H1 (cell line): ENCODE data around the gene PLCB1. TPM values are rescaled to one million over a fixed set of nuclear protein-coding genes. Genes with fewer than 3 reads are reported as not detected.

Source experiments
- CTCF ChIA-PET: fragments of 300-600 bp; sonication (Branson Sonifier 250); formaldehyde crosslinking; loops from one replicate; lab custom pipeline; 2021; ENCODE audit not compliant: partially characterized antibody; lab: Charles Lee
- POLR2A ChIA-PET: fragments of 300-600 bp; sonication (Branson Sonifier 250); formaldehyde crosslinking; loops from one replicate; lab custom pipeline; 2021; ENCODE audit warnings: inconsistent platforms; ENCODE audit not compliant: partially characterized antibody; lab: Charles Lee
- DNase-seq, 2 experiments: peaks; one replicate each; pipeline versions ENCODE4 v3.0.0 to v3.0.0-alpha.2; 2010 to 2022; ENCODE audit warnings: low spot score in 2 of 2, low read depth in 1 of 2, mixed read lengths in 1 of 2
- FAIRE-seq: peaks from 2 replicates; lab custom pipeline; 2011; peaks lifted over from hg19 to GRCh38; lab: Jason Lieb, UNC
- H2AFZ ChIP-seq: 2 replicates; pipeline ENCODE4 v1.8.1; 2012; ENCODE audit warnings: low read length, inconsistent platforms
- H2AK5ac ChIP-seq: 2 replicates; pipeline ENCODE4 v1.6.1; 2013; ENCODE audit warnings: low read depth, low read length
- H2BK120ac ChIP-seq: replicated peaks from 2 replicates; pipeline ENCODE3; 2013; ENCODE audit warnings: low read depth, low read length, inconsistent platforms
- H2BK12ac ChIP-seq: 2 replicates; pipeline ENCODE4 v1.6.1; 2013; ENCODE audit warnings: low read depth, low read length
- H2BK15ac ChIP-seq: 2 replicates; pipeline ENCODE4 v1.6.1; 2013; ENCODE audit warnings: low read length
- H2BK20ac ChIP-seq: 2 replicates; pipeline ENCODE4 v1.6.1; 2013; ENCODE audit warnings: low read length
- H2BK5ac ChIP-seq: 2 replicates; pipeline ENCODE4 v1.6.1; 2013; ENCODE audit warnings: low read depth, low read length
- H3K14ac ChIP-seq: 2 replicates; pipeline ENCODE4 v1.6.1; 2013; ENCODE audit warnings: inconsistent platforms; ENCODE audit not compliant: insufficient read length
- H3K18ac ChIP-seq: 2 replicates; pipeline ENCODE4 v1.6.1; 2013; ENCODE audit warnings: low read length; ENCODE audit errors: extremely low read depth
- H3K23ac ChIP-seq: 2 replicates; pipeline ENCODE4 v1.6.1; 2013; ENCODE audit warnings: inconsistent platforms; ENCODE audit not compliant: insufficient read length
- H3K23me2 ChIP-seq: 2 replicates; pipeline ENCODE4 v1.6.1; 2013; ENCODE audit warnings: low read depth, low read length
- H3K27ac ChIP-seq: 2 replicates; pipeline ENCODE4 v1.6.1; 2011; ENCODE audit warnings: low read depth, low read length, inconsistent platforms
- H3K27me3 ChIP-seq, 4 experiments: replicated peaks in 1 of 4; 1 replicate in 1 of 4; 2 replicates in 3 of 4; pipeline versions ENCODE4 v1.6.1 to v1.8.1; 2011 to 2013; ENCODE audit warnings: low read length in 3 of 4, mild to moderate bottlenecking in 3 of 4, inconsistent platforms in 2 of 4, mixed read lengths in 2 of 4, moderate library complexity in 1 of 4; ENCODE audit not compliant: control insufficient read depth in 3 of 4, insufficient read depth in 3 of 4; ENCODE audit errors: extremely low read depth in 1 of 4
- H3K36me3 ChIP-seq, 4 experiments: 2 replicates each; pipeline versions ENCODE4 v1.6.1 to v1.8.1; 2011 to 2013; ENCODE audit warnings: mild to moderate bottlenecking in 4 of 4, low read length in 3 of 4, moderate library complexity in 2 of 4, control low read depth in 1 of 4, inconsistent platforms in 1 of 4; ENCODE audit not compliant: insufficient read depth in 4 of 4, control insufficient read depth in 2 of 4
- H3K4ac ChIP-seq: replicated peaks from 2 replicates; pipeline ENCODE3; 2013; ENCODE audit warnings: low read length, low read depth, mixed read lengths, inconsistent platforms; ENCODE audit not compliant: insufficient read length
- H3K4me1 ChIP-seq, 4 experiments: replicated peaks in 1 of 4; 1 replicate in 1 of 4; 2 replicates in 3 of 4; pipeline versions ENCODE4 v1.6.1 to v1.8.1; 2011 to 2013; ENCODE audit warnings: low read length in 3 of 4, inconsistent platforms in 2 of 4, mixed read lengths in 1 of 4; ENCODE audit not compliant: insufficient read depth in 4 of 4, control insufficient read depth in 3 of 4
- H3K4me2 ChIP-seq, 2 experiments: 2 replicates each; pipeline versions ENCODE4 v1.6.1 to v1.8.1; 2011 to 2013; ENCODE audit warnings: low read depth in 2 of 2, low read length in 2 of 2, control low read depth in 1 of 2, inconsistent platforms in 1 of 2, mild to moderate bottlenecking in 1 of 2; ENCODE audit not compliant: insufficient read depth in 1 of 2
- H3K4me3 ChIP-seq, 4 experiments: fragments of 200-600, 300-600 bp in 1 of 4; sonication (generic), shearing (Covaris generic), sonication (Bioruptor Twin) in 1 of 4; 2 replicates each; pipeline versions ENCODE4 v1.5.1 to v1.8.1; 2011 to 2016; ENCODE audit warnings: low read length in 4 of 4, low read depth in 3 of 4, control low read depth in 2 of 4, inconsistent platforms in 2 of 4, mild to moderate bottlenecking in 2 of 4, mixed read lengths in 1 of 4, moderate library complexity in 1 of 4; ENCODE audit not compliant: insufficient read depth in 2 of 4; ENCODE audit errors: extremely low read depth in 1 of 4
- H3K56ac ChIP-seq: replicated peaks from 2 replicates; pipeline ENCODE3; 2013; ENCODE audit warnings: low read depth, mild to moderate bottlenecking, mixed read lengths, low read length, inconsistent platforms; ENCODE audit not compliant: insufficient read length
- H3K79me1 ChIP-seq: 2 replicates; pipeline ENCODE4 v1.6.1; 2013; ENCODE audit warnings: low read depth, low read length, control low read depth
- H3K79me2 ChIP-seq, 2 experiments: 2 replicates each; pipeline versions ENCODE4 v1.6.1 to v1.8.1; 2012 to 2013; ENCODE audit warnings: low read length in 2 of 2, mild to moderate bottlenecking in 2 of 2, inconsistent platforms in 1 of 2; ENCODE audit not compliant: insufficient read depth in 2 of 2, control insufficient read depth in 1 of 2
- H3K9ac ChIP-seq, 4 experiments: replicated peaks in 1 of 4; 1 replicate in 1 of 4; 2 replicates in 3 of 4; pipeline versions ENCODE4 v1.6.1 to v1.8.1; 2011 to 2013; ENCODE audit warnings: low read depth in 3 of 4, low read length in 3 of 4, control low read depth in 2 of 4, mild to moderate bottlenecking in 2 of 4, moderate library complexity in 2 of 4, inconsistent platforms in 1 of 4; ENCODE audit errors: extremely low read depth in 1 of 4
- H3K9me3 ChIP-seq, 2 experiments: 2 replicates each; pipeline versions ENCODE4 v1.6.1 to v1.8.1; 2012 to 2013; ENCODE audit warnings: mild to moderate bottlenecking in 2 of 2, moderate library complexity in 2 of 2, control low read depth in 1 of 2, inconsistent platforms in 1 of 2, low read depth in 1 of 2, low read length in 1 of 2, mixed read lengths in 1 of 2; ENCODE audit not compliant: insufficient read depth in 2 of 2
- H4K20me1 ChIP-seq, 2 experiments: replicated peaks in 1 of 2; 2 replicates each; pipeline versions ENCODE3 to v1.8.1; 2011 to 2013; ENCODE audit warnings: inconsistent platforms in 2 of 2, low read length in 2 of 2, mild to moderate bottlenecking in 1 of 2; ENCODE audit not compliant: insufficient read depth in 2 of 2, control insufficient read depth in 1 of 2
- H4K5ac ChIP-seq: 2 replicates; pipeline ENCODE4 v1.6.1; 2013; ENCODE audit warnings: low read length, low read depth, mixed read lengths, inconsistent platforms; ENCODE audit not compliant: insufficient read length
- H4K8ac ChIP-seq: 2 replicates; pipeline ENCODE4 v1.8.0; 2013; ENCODE audit warnings: mild to moderate bottlenecking, moderate library complexity, low read length, inconsistent platforms; ENCODE audit not compliant: insufficient read depth; ENCODE audit errors: extremely low read depth
- H4K91ac ChIP-seq: replicated peaks from 2 replicates; pipeline ENCODE3; 2013; ENCODE audit warnings: low read length, mixed read lengths, inconsistent platforms; ENCODE audit not compliant: insufficient read length
- ASH2L ChIP-seq: fragments of 200-600, 300-600 bp; sonication (generic); IDR thresholded peaks from one replicate; pipeline ENCODE4 v1.7.1; 2017; ENCODE audit warnings: low read length
- BRCA1 ChIP-seq: IDR thresholded peaks from 2 replicates; pipeline ENCODE4 v1.6.1; 2012; ENCODE audit warnings: low read depth, low read length, improper control_type of control experiment
- CBX5 ChIP-seq: fragments of 300-800, 300-1000 bp; sonication (generic); IDR thresholded peaks from 2 replicates; pipeline ENCODE4 v1.7.1; 2016; ENCODE audit warnings: antibody characterized with exemption, low read length, low read depth
- GABPA ChIP-seq: IDR thresholded peaks from 2 replicates; pipeline ENCODE4 v1.6.1; 2011; ENCODE audit warnings: mild to moderate bottlenecking, low read length, moderate library complexity, borderline replicate concordance; ENCODE audit not compliant: insufficient read depth
- HDAC2 ChIP-seq, 2 experiments: fragments of 300-600 bp in 1 of 2; sonication (generic) in 1 of 2; IDR thresholded peaks; 2 replicates each; pipeline ENCODE4 v1.6.1; 2011 to 2012; ENCODE audit warnings: low read depth in 2 of 2, low read length in 2 of 2, mild to moderate bottlenecking in 2 of 2, moderate library complexity in 2 of 2, borderline replicate concordance in 1 of 2, inconsistent platforms in 1 of 2
- KDM4A ChIP-seq: IDR thresholded peaks from one replicate; pipeline ENCODE4 v1.7.1; 2012; ENCODE audit warnings: low read depth, mild to moderate bottlenecking, moderate library complexity, low read length, inconsistent platforms; ENCODE audit not compliant: severe bottlenecking
- KDM5A ChIP-seq: fragments of 200-600 bp; IDR thresholded peaks from 2 replicates; pipeline ENCODE4 v1.7.1; 2012; ENCODE audit warnings: mild to moderate bottlenecking, low read length, inconsistent platforms, mixed read lengths
- POU5F1 ChIP-seq: IDR thresholded peaks from 2 replicates; pipeline ENCODE4 v1.6.1; 2011; ENCODE audit warnings: low read depth, mild to moderate bottlenecking, low read length, moderate library complexity
- SAP30 ChIP-seq: fragments of 300-600 bp; sonication (generic); IDR thresholded peaks from 2 replicates; pipeline ENCODE4 v1.7.1; 2012; ENCODE audit warnings: low read length, moderate library complexity, mild to moderate bottlenecking, inconsistent platforms; ENCODE audit not compliant: insufficient read depth, insufficient replicate concordance
- SIRT6 ChIP-seq: IDR thresholded peaks from one replicate; pipeline ENCODE4 v1.7.1; 2012; ENCODE audit warnings: low read length, inconsistent platforms
- SIX5 ChIP-seq: IDR thresholded peaks from 2 replicates; pipeline ENCODE4 v1.6.1; 2011; ENCODE audit warnings: mild to moderate bottlenecking, low read depth, low read length
- SP4 ChIP-seq: IDR thresholded peaks from 2 replicates; pipeline ENCODE4 v1.6.1; 2012; ENCODE audit warnings: low read length, inconsistent platforms
- SUZ12 ChIP-seq: fragments of 200-600 bp; sonication (generic); IDR thresholded peaks from 2 replicates; pipeline ENCODE4 v1.6.1; 2012; ENCODE audit warnings: mild to moderate bottlenecking, inconsistent platforms, low read length, moderate library complexity, mixed read lengths
- TBP ChIP-seq: IDR thresholded peaks from 2 replicates; pipeline ENCODE4 v1.6.1; 2011; ENCODE audit warnings: low read depth, low read length, improper control_type of control experiment
- WGBS, 2 experiments: shearing (Covaris generic) in 1 of 2; methylation state at CpG; one replicate each; pipeline versions ENCODE4 v1.1.6 to v1.1.7; 2013 to 2015; ENCODE audit warnings: low lambda C conversion rate in 2 of 2, mixed read lengths in 2 of 2, inconsistent platforms in 1 of 2, low coverage in 1 of 2, missing lambda C conversion rate in 1 of 2; ENCODE audit not compliant: insufficient replicate concordance in 2 of 2, insufficient coverage in 1 of 2, insufficient read length in 1 of 2; ENCODE audit errors: extremely low coverage in 1 of 2, missing lambda C conversion rate in 1 of 2; 5-methylcytosine and 5-hydroxymethylcytosine counted together
- polyA plus RNA-seq, 7 experiments: library from polyadenylated mRNA; depleted of rRNA in 3 of 7; stranded (reverse) in 5 of 7; unstranded in 2 of 7; fragments of >200 nt in 5 of 7; fragments of 200-250 nt in 2 of 7; gene quantifications; 1 replicate in 5 of 7; 2 replicates in 1 of 7; 4 replicates in 1 of 7; pipeline versions ENCODE4 v1.2.1 to v1.2.3, GENCODE V29; 2011 to 2013; ENCODE audit warnings: missing spikeins in 2 of 7, mixed read lengths in 2 of 7
- total RNA-seq: library from RNA; stranded (reverse); fragmentation: NEBNext Ultra II Directional; extraction: Animal tissue kit (Norgen Biotek cat#: 25700); gene quantifications from 2 replicates; pipeline ENCODE4 v1.2.1, GENCODE V29; 2021

Gene PLCB1
- total and polyA plus RNA-seq, 2 of the 8 experiments (the other 6 are each of a cell fraction or from before 2014, with no cell fraction given): 2.6 to 9.1 TPM

DNA sequence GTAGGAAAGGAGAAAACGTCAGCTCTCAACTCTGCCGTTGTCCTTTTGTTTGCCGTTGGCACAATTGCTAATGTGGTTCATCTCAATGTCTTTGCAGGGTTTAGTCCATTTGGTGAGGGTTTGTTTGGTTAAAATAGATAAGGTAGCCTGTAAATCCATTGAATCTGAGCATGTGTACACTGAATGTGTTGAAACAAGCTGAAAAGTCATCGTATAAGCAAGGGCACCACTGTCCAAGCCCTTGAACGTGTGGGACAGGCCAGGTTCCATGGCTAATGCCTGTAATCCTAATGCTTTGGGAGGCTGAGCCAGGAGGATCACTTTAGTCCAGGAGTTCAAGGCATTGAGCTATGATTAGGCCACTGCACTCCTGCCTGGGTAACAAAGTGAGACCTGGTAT, 712.1 kb downstream of the PLCB1 start:
- TF ChIP-seq TBP (no peak), HDAC2 (IDR thresholded peaks at IDR 0.05; ENCODE audit: borderline replicate concordance in 1 of 2, low read depth in 2 of 2, low read length in 2 of 2) (no peak), SP4 (no peak), SIX5 (no peak), SAP30 (no peak), SIRT6 (no peak), BRCA1 (no peak), KDM5A (no peak), CBX5 (no peak), SUZ12 (no peak), ASH2L (no peak), KDM4A (no peak), POU5F1 (no peak), GABPA (no peak)
- Histone ChIP-seq H4K8ac (no peak overlapping the region), H3K18ac (no peak overlapping the region), H3K9me3 (no peaks in the 10 kb centered on the region), H3K4me1 (no peaks in the 10 kb centered on the region), H3K56ac (no peak overlapping the region), H3K14ac (no peak overlapping the region), H3K4me2 (no peak overlapping the region), H2AK5ac (no peak overlapping the region), H3K23ac (no peak overlapping the region), H4K5ac (no peak overlapping the region), H3K9ac (no peak overlapping the region), H2BK20ac (no peak overlapping the region), H2AFZ (no peak overlapping the region), H3K4ac (no peak overlapping the region), H2BK12ac (no peak overlapping the region), H3K79me1 (no peaks in the 10 kb centered on the region), H3K23me2 (no peaks in the 10 kb centered on the region; the same call in 1 of the 2 replicates), H2BK5ac (no peak overlapping the region), H2BK15ac (no peak overlapping the region), H3K27me3 (no peaks in the 10 kb centered on the region), H3K27ac (no peak overlapping the region), H3K79me2 (no peaks in the 10 kb centered on the region), H4K20me1 (no peaks in the 10 kb centered on the region), H2BK120ac (no peak overlapping the region), H3K36me3 (no peaks in the 10 kb centered on the region), H4K91ac (no peak overlapping the region), H3K4me3 (no peak overlapping the region)
- POLR2A ChIA-PET: no interaction called here
- DNase-seq (no peak), FAIRE-seq (no peak)
- CTCF ChIA-PET: interaction anchor here (0.7 to 1.9 kb wide), 4 partner anchors 8 to 26 kb away, joined by 3 to 7 read pairs (median 4); no protein-coding TSS in a partner anchor
- 90% methylated on average over 5 of the region's 5 CpGs; no CpG with 5 or more reads in 1 of the 2 experiments for WGBS, 2 experiments
